ENCODE results near the gene NKG7.

The NKG7 gene

DNA sequence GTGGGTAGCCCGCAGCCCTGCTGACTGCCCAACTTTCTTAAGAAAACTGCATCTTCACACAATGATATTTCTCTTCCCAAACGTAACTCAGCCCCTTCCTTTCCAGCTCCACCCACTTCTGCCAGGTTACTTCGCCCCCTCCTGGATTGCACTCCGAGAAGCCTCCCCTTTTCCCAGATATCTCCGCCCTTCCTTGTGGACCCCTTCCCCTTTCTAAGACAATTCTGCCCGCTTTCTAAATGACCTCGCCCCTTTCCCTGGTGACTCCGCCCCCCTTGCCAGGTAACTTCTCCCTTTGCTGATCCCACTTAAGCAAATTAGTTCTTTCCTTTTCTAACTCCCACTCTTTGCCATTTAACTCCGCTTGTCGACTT, 33.2 kb downstream of the NKG7 start:
- H2BK5ac ChIP-seq (ENCODE audit: low read depth, low read length, poor library complexity, severe bottlenecking) = peak overlapping the region; percentile 51
- H2BK120ac ChIP-seq (ENCODE audit: low read depth, low read length) = peak overlapping the region; percentile 64
- H3K23ac ChIP-seq (ENCODE audit: low read length in 2 of 2) = peak overlapping the region in 1 of 2 experiments; percentile 31
- H3K36me3 ChIP-seq (ENCODE audit: control insufficient read depth in 1 of 2, insufficient read depth in 2 of 2, low read depth in 1 of 2, low read length in 2 of 2) = peaks cover 0 to 6% of the 10 kb centered on the region in 2 experiments
- peaks cover 0 to 3% of the 10 kb centered on the region in 2 experiments for H3K27me3 ChIP-seq (ENCODE audit: control insufficient read depth in 1 of 2, insufficient read depth in 1 of 2, low read length in 2 of 2)
- peak overlapping the region; percentile 79 for H2AFZ ChIP-seq (ENCODE audit: low read depth, low read length)
- H4K91ac ChIP-seq (ENCODE audit: low read length) = no peak overlapping the region
- 2% methylated on average over 10 of the region's 10 CpGs for WGBS
- H3K79me1 ChIP-seq (replicated peaks; ENCODE audit: low read length, poor library complexity, severe bottlenecking) = no peaks in the 10 kb centered on the region
- H3K27ac ChIP-seq (ENCODE audit: low read length, poor library complexity, severe bottlenecking) = peak overlapping the region; percentile 77
- H3K4me1 ChIP-seq (ENCODE audit: control insufficient read depth, insufficient read depth, low read depth, low read length) = peaks cover 16% of the 10 kb centered on the region
- no peak overlapping the region for H3K14ac ChIP-seq (ENCODE audit: low read length in 2 of 2)
- H2BK12ac ChIP-seq (ENCODE audit: low read length in 2 of 2) = peak overlapping the region in 1 of 2 experiments; percentile 34
- H3K4me3 ChIP-seq (ENCODE audit: insufficient read depth in 1 of 2, low read depth in 1 of 2, low read length in 2 of 2) = peak overlapping the region; percentile 80 to 82
- H3K9ac ChIP-seq (ENCODE audit: low read length) = peak overlapping the region; percentile 69
- H3K4me2 ChIP-seq (ENCODE audit: low read length, poor library complexity, severe bottlenecking) = peak overlapping the region; percentile 97
- peak overlapping the region; percentile 5 to 28 for H3K18ac ChIP-seq (ENCODE audit: low read depth in 1 of 2, low read length in 2 of 2)
- no peak overlapping the region for H3K4ac ChIP-seq (ENCODE audit: low read depth in 1 of 2, low read length in 2 of 2)
- H2BK15ac ChIP-seq (ENCODE audit: low read depth, poor library complexity, severe bottlenecking) = peak overlapping the region; percentile 67
- H3K9me3 ChIP-seq (ENCODE audit: control insufficient read depth, low read length) = no peaks in the 10 kb centered on the region
- H2AK5ac ChIP-seq (ENCODE audit: low read length, severe bottlenecking) = no peak overlapping the region
- no peak for DNase-seq
- peak overlapping the region; percentile 12 for H4K8ac ChIP-seq (ENCODE audit: low read length)

GRCh38 chr19:51338563-51339312, 33.7 kb downstream of the NKG7 start:
- Histone ChIP-seq H4K91ac (ENCODE audit: low read length) (no peak overlapping the region), H3K4me3 (ENCODE audit: insufficient read depth in 1 of 2, low read depth in 1 of 2, low read length in 2 of 2) (peak overlapping the region; percentile 80 to 82), H2BK15ac (ENCODE audit: low read depth, poor library complexity, severe bottlenecking) (peak overlapping the region; percentile 98), H3K4ac (ENCODE audit: low read depth in 1 of 2, low read length in 2 of 2) (no peak overlapping the region), H3K79me1 (replicated peaks; ENCODE audit: low read length, poor library complexity, severe bottlenecking) (no peaks in the 10 kb centered on the region), H3K14ac (ENCODE audit: low read length in 2 of 2) (no peak overlapping the region), H3K9ac (ENCODE audit: low read length) (peak overlapping the region; percentile 69), H3K27me3 (ENCODE audit: control insufficient read depth in 1 of 2, insufficient read depth in 1 of 2, low read length in 2 of 2) (peaks cover 0 to 3% of the 10 kb centered on the region in 2 experiments), H2BK120ac (ENCODE audit: low read depth, low read length) (peak overlapping the region; percentile 64), H3K27ac (ENCODE audit: low read length, poor library complexity, severe bottlenecking) (peak overlapping the region; percentile 77), H3K4me2 (ENCODE audit: low read length, poor library complexity, severe bottlenecking) (peak overlapping the region; percentile 97), H3K36me3 (ENCODE audit: control insufficient read depth in 1 of 2, insufficient read depth in 2 of 2, low read depth in 1 of 2, low read length in 2 of 2) (peaks cover 0 to 3% of the 10 kb centered on the region in 2 experiments), H3K23ac (ENCODE audit: low read length in 2 of 2) (no peak overlapping the region), H3K4me1 (ENCODE audit: control insufficient read depth, insufficient read depth, low read depth, low read length) (peaks cover 16% of the 10 kb centered on the region), H2BK12ac (ENCODE audit: low read length in 2 of 2) (peak overlapping the region in 1 of 2 experiments; percentile 34), H2AFZ (ENCODE audit: low read depth, low read length) (peak overlapping the region; percentile 79), H2AK5ac (ENCODE audit: low read length, severe bottlenecking) (no peak overlapping the region), H3K18ac (ENCODE audit: low read depth in 1 of 2, low read length in 2 of 2) (peak overlapping the region in 1 of 2 experiments; percentile 47), H4K8ac (ENCODE audit: low read length) (peak overlapping the region; percentile 57), H3K9me3 (ENCODE audit: control insufficient read depth, low read length) (no peaks in the 10 kb centered on the region), H2BK5ac (ENCODE audit: low read depth, low read length, poor library complexity, severe bottlenecking) (peak overlapping the region; percentile 51)
- DNase-seq = peak; percentile 90
- 9% methylated on average over 40 of the region's 43 CpGs for WGBS

DNA sequence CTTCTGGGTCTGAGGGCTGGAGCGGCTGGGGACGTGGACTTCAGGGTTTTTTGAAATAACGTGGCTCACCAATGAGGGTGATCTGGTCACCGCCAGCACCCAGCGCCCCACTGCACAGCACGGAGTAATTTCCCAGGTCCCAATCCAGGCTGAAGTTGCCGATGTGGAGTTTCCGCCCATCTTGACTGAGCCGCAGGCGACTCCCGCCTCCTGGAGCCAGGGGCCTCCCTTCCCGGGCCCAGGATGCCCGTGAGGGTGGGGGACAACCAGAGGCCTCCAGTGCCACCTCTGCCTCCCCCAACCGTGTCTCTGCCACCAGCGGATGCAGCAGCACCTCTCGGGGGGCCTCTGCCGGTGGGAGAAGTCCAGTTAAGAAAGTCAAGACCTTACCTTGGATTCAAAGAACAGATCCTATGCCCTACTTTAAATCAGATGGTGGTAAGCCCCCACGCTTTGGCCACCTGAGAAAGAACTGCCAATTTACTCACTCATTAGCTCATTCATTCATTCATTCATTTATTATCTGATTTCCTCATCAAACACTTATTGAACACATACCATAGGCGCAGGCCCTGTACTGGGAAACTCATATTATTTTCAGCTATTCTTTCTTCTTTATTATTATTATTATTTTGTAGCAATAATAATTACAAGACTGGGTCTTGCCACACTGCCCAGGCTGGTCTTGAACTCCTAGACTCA, 34.4 kb downstream of the NKG7 start:
- Histone ChIP-seq H3K18ac (ENCODE audit: low read depth in 1 of 2, low read length in 2 of 2) (no peak overlapping the region), H3K4ac (ENCODE audit: low read depth in 1 of 2, low read length in 2 of 2) (no peak overlapping the region), H3K9ac (ENCODE audit: low read length) (peak overlapping the region; percentile 69), H3K14ac (ENCODE audit: low read length in 2 of 2) (no peak overlapping the region), H4K8ac (ENCODE audit: low read length) (no peak overlapping the region), H2AFZ (ENCODE audit: low read depth, low read length) (no peak overlapping the region), H3K36me3 (ENCODE audit: control insufficient read depth in 1 of 2, insufficient read depth in 2 of 2, low read depth in 1 of 2, low read length in 2 of 2) (peaks cover 0 to 3% of the 10 kb centered on the region in 2 experiments), H3K4me2 (ENCODE audit: low read length, poor library complexity, severe bottlenecking) (peak overlapping the region; percentile 97), H3K23ac (ENCODE audit: low read length in 2 of 2) (no peak overlapping the region), H3K4me1 (ENCODE audit: control insufficient read depth, insufficient read depth, low read depth, low read length) (peaks cover 16% of the 10 kb centered on the region), H2AK5ac (ENCODE audit: low read length, severe bottlenecking) (no peak overlapping the region), H2BK12ac (ENCODE audit: low read length in 2 of 2) (no peak overlapping the region), H4K91ac (ENCODE audit: low read length) (no peak overlapping the region), H2BK15ac (ENCODE audit: low read depth, poor library complexity, severe bottlenecking) (no peak overlapping the region), H3K79me1 (replicated peaks; ENCODE audit: low read length, poor library complexity, severe bottlenecking) (no peaks in the 10 kb centered on the region), H2BK5ac (ENCODE audit: low read depth, low read length, poor library complexity, severe bottlenecking) (no peak overlapping the region), H3K27ac (ENCODE audit: low read length, poor library complexity, severe bottlenecking) (no peak overlapping the region), H3K9me3 (ENCODE audit: control insufficient read depth, low read length) (no peaks in the 10 kb centered on the region), H3K27me3 (ENCODE audit: control insufficient read depth in 1 of 2, insufficient read depth in 1 of 2, low read length in 2 of 2) (peaks cover 0 to 3% of the 10 kb centered on the region in 2 experiments), H2BK120ac (ENCODE audit: low read depth, low read length) (no peak overlapping the region), H3K4me3 (ENCODE audit: insufficient read depth in 1 of 2, low read depth in 1 of 2, low read length in 2 of 2) (no peak overlapping the region)
- DNase-seq = no peak
- 86% methylated on average over 19 of the region's 19 CpGs for WGBS
